ENCODE measurements around the gene BIRC6.
"Not testable (repeated sequence)": the region's sequence is repeated elsewhere in the genome, so short reads cannot be mapped to it uniquely, and the experiment has no call there.

BIRC6 gene

GRCh38 chr2:32430804-32431203 is 74.0 kb downstream of the BIRC6 start:
- intact Hi-C loops (cut with DNase I) = no loop called here
- no peak for DNase-seq

DNA sequence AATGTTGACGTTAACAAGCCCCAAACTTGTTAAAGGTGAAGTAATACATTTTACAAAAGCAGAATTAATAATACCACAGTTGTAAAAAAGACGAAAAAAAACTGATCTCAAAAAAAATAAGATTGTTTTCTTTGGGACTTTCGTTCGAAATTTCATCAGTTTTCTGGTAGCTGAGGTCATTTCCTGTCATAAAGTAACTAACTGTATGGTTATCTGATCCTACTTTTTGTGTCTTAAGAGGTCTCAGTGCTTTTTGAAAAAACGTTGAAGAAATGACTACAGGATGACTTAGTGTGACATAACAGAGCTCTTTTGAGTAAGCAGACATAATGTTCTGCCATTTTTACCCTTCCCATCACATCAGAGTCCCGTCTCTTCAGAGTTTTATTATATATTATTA is 79.3 kb downstream of the BIRC6 start:
- no peak for DNase-seq
- intact Hi-C loops (cut with DNase I) = no loop called here

DNA sequence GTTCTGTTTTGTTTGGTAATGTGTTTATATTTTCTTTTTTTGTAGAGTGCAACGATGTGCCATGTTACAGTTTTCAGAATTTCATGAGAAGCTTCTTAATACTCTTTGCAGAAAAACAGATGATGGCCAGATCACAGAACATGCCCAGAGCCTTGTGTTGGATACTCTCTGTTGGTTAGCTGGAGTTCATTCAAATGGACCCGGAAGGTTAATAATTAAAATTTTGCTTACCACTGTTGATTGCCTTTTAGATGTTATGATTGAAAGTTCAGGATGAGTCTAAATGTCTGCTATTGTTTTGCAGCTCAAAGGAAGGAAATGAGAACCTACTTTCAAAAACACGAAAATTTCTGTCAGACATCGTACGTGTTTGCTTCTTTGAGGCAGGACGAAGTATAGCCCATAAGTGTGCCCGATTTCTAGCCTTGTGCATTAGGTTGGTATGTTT is 85.2 kb downstream of the BIRC6 start:
- intact Hi-C loops (cut with DNase I) = no loop called here
- no peak for DNase-seq

GRCh38 chr2:32446369-32446768 is 89.5 kb downstream of the BIRC6 start:
- intact Hi-C loops (cut with DNase I) = no loop called here

GRCh38 chr2:32450851-32451250 is 94.0 kb downstream of the BIRC6 start:
- no peak for DNase-seq
- intact Hi-C loops (cut with DNase I) = no loop called here

More at GRCh38 chr2:32446369-32446768, 89.5 kb downstream of the BIRC6 start:
- no peak for DNase-seq

DNA sequence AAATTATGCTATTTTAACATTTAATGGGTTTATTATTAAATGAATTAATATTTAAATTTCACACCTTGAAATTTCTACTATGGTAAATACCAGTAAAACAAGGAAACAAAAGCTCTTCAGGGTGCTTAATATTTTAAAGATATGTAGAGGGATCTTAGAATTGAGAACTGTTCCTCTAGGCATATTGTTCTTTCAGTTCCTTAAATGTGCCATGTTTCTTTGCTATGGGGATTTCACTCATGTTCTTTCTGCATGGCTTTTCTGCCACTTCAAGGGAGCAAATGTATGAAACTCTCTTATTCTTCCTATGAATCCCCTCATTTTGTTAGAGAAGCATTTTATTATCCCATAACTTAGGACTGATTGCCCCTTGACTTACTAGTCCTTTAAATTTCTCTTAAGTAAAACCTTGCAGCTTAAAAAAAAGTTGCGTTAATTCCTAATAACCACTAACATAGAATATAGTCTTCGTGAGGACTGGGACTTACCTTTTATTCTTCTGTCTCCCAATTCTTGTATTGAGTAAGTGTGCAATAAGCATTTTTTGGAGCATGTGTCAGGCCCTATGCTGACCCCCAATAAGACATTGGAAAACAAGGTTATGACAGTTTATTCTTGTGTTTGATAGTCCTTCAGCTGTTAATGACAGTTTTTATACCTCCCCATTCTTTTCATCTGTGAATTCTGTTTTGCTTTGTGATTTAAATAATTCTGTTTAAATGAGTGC is 95.7 kb downstream of the BIRC6 start:
- intact Hi-C loops (cut with DNase I) = no loop called here

GRCh38 chr2:32453242-32454062 is 96.6 kb downstream of the BIRC6 start:
- DNase-seq = no peak
- intact Hi-C loops (cut with DNase I) = no loop called here

More for the DNA sequence above, 95.7 kb downstream of the BIRC6 start:
- DNase-seq = no peak

GRCh38 chr2:32455816-32456215 is 99.0 kb downstream of the BIRC6 start:
- no peak for DNase-seq
- intact Hi-C loops (cut with DNase I) = no loop called here

DNA sequence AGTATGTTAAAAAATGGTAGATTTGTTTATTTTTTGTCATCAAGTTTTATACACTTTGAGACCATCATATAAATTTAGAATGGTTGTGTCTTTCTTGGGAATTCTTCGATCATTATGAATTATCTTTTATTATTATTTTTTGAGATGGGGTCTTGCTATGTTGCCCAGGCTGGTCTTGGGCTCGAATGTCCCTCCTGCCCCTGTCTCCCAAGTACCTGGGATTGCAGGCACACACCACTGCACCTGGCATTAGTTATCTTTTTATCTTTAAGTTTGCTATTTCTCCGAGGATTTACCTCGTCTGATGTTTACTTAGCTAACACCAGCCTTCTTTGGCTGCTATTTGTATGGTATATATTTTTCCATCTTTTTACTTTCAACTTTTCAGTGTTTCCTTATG is 100.0 kb downstream of the BIRC6 start:
- DNase-seq = no peak
- intact Hi-C loops (cut with DNase I) = no loop called here

DNA sequence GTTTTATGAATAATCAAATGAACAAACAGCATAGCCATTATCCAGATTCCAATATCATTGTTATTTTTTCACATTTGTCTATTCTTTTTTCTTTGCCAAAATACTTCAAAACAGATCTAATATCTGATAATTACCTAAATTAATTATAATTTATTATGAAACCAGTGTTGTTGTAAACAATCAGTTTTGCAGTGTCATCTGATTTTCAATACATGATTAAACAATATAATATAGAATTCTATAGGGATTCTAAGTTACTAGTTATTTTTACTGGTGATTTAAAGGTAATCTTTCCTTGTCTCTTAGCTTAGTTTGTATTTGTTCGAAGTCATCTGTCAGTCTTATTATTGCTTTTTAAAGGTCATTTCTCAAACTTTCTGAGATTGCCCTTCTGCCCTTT is 101.0 kb downstream of the BIRC6 start:
- DNase-seq = no peak
- intact Hi-C loops (cut with DNase I) = no loop called here

DNA sequence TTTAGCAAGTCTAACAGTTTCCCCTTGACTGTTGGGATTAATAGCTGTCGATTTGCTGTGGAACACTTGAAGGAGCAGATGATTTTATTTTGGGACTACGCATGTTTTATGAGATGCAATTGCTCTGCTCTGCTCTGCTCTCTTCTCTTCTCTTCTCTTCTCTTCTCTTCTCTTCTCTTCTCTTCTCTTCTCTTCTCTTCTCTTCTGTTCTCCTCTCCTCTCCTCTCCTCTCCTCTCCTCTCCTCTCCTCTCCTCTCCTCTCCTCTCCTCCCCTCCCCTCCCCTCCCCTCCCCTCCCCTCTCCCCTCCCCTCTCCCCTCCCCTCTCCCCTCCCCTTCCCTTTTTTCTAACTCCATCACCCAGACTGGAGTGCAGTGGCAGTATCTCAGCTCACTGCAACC is 104.0 kb downstream of the BIRC6 start:
- DNase-seq; intact Hi-C loops (cut with DNase I): not testable (repeated sequence)

GRCh38 chr2:32463110-32463509 is 106.3 kb downstream of the BIRC6 start:
- intact Hi-C loops (cut with DNase I) = no loop called here
- no peak for DNase-seq

DNA sequence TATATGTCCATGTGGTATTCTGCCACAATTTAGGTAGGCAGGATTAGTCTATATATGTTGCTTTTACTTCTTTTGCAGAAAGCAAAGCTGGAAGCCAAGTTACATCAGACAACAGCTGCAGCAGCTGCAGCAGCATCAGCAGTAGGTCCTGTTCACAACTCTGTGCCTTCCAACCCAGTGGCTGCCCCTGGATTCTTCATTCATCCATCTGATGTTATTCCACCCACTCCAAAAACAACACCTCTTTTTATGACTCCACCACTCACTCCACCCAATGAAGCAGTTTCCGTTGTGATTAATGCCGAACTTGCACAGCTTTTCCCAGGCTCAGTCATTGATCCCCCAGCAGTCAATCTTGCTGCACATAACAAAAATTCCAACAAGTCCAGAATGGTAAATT is 107.6 kb downstream of the BIRC6 start:
- intact Hi-C loops (cut with DNase I) = no loop called here

DNA sequence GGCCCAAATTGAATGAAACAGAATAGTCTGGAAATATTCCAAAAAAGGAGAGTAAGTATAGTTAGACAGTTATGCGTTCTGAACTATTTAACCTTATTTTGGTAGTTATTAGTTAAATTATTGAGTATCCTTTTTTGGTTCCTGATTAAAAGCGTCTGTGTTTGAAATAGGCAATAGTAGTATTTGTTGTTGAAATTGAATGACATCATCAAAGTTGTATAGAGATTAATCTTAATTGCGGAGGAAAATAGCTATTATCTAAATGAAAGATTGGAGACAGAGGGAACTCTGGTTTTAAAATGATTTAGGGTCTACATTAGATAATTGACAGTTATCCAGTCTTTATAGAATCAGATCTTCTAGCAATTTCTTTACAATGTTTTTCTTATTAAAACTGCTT is 115.8 kb downstream of the BIRC6 start:
- intact Hi-C loops (cut with DNase I) = no loop called here

More for the DNA sequence above, 107.6 kb downstream of the BIRC6 start:
- DNase-seq = no peak

GRCh38 chr2:32474381-32474780 is 117.6 kb downstream of the BIRC6 start:
- intact Hi-C loops (cut with DNase I) = no loop called here
- DNase-seq = no peak

More for the DNA sequence above, 115.8 kb downstream of the BIRC6 start:
- DNase-seq = no peak

DNA sequence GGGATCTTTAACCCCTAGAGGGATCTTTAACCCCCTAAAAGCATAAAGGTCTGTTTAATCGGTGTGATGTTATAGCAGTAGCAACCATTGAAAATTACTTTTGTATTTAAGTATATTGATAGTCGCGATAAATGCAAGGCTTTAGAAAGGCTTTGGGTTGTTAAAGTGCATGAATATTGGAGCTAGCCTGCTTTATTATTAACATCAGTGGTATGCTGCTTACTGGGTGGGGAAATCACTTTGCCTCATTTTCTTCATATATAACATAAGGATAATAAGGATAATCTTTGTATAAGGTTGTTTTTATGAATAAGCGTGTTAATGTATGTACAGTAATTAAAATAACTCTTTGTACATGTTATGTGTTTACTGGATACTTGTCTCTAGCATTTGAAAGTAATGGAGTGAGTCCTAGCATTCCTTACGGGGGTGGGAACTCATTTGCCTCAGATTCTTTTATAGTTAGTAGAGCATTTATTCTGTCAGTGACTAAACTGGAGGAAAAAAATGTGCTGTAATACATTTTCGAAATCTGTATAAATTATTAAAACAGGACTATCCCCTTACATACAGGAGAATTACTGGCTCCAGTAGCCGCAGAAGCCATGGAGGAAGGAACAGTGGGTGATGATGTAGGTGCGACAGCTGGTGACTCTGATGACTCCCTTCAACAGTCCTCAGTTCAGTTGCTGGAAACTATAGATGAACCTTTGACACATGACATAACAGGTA is 122.2 kb downstream of the BIRC6 start:
- intact Hi-C loops (cut with DNase I) = no loop called here
- no peak for DNase-seq

DNA sequence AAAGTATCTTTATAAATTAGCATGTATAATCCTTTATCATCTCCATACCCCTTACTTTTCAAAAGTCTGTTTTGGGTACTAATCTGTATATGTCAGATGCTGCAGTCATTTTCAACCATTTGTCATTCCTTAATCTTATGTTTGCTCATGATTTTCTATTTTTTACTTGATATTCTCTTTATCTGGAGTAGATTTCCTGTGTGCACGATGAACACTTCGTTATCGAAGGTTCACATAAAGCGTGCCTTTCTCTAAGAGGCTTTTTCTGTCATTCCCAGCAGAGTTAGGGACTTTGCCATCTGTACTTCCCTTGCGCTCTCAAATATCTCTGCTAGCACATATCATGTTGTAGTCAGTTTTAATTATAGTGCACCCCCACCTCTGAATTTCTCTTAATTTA is 123.2 kb downstream of the BIRC6 start:
- intact Hi-C loops (cut with DNase I) = no loop called here
- DNase-seq = no peak

GRCh38 chr2:32482471-32482870 is 125.6 kb downstream of the BIRC6 start:
- intact Hi-C loops (cut with DNase I) = no loop called here
- DNase-seq = no peak

DNA sequence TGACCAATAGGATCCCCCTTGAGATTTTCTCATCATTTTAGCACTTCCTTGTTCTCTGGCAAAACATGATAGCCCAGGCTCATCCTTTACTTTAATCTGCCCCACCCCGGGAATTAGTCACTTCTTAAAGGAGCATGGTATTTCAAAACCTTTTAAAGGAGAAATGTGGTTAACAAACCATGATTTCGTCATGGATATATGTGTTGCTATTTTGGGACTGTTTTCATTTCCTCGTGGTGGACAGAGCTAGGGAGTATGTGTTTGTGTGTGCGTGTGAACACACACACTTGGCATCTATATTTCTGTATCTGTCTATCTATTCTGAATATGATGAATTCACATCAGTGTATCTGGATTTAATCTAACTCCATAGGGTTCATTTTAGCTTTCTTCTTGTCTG is 128.1 kb downstream of the BIRC6 start:
- intact Hi-C loops (cut with DNase I) = no loop called here
- DNase-seq = no peak

DNA sequence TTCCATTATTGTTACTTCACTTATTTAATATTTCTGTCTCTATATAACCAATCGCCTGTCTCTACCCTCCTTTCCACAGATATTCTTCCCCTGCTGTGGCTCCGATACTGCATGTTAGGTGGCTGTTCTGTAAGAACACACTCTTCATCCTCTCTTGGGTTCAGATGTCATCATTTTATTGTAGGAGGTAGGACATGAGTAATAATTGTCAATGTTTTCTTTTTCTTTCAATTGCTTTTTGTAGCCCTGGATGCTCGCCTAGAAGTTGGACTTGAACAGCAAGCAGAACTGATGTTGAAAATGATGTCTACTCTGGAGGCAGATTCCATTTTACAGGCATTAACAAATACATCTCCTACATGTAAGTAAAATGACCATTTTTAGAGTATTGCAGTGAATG is 128.6 kb downstream of the BIRC6 start:
- DNase-seq = no peak
- intact Hi-C loops (cut with DNase I) = no loop called here

DNA sequence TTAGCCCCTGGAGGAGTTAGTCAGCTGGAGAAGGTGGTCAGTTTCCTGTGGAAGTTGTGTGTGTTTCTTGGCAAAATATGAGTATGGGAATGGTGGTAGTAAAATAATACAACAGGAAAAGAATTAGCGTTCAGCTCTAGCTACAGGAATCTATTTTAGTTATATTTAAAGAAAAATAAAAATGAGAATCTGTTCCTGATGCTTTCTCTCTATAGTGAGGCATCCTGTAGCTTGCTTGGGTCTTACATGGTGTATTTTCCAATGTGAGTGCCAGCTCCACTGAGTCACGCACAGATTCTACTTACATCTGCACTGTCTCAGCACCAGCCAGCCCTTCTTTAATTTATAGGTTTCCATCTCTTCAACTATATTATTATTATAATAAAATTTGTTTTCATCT is 132.2 kb downstream of the BIRC6 start:
- intact Hi-C loops (cut with DNase I) = no loop called here
- DNase-seq = no peak

All from posterior cingulate gyrus (tissue), 11 donors.